Measurements from ENCODE around the gene FBXO36.

- no peak for TF ChIP-seq CTCF (IDR thresholded peaks at IDR 0.05; ENCODE audit: extremely low read depth in 1 of 2, insufficient read depth in 1 of 2, low read depth in 1 of 2, low read length in 2 of 2)
- no peak for TF ChIP-seq GATA2 (IDR thresholded peaks at IDR 0.05; ENCODE audit: insufficient read depth, insufficient read length, low read depth, low read length)
- no peak for TF ChIP-seq POLR2A (IDR thresholded peaks at IDR 0.05; ENCODE audit: low read depth, low read length)
- TF ChIP-seq, protein P1, sequence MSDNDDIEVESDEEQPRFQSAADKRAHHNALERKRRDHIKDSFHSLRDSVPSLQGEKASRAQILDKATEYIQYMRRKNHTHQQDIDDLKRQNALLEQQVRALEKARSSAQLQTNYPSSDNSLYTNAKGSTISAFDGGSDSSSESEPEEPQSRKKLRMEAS (IDR thresholded peaks at IDR 0.05; ENCODE audit: insufficient read depth, insufficient read length): no peak
- TF ChIP-seq JUN (IDR thresholded peaks at IDR 0.05; ENCODE audit: borderline replicate concordance, insufficient read depth, insufficient read length, low read depth): no peak
- no peak for TF ChIP-seq MYC (IDR thresholded peaks at IDR 0.05; ENCODE audit: low read depth, low read length)
- no peak for TF ChIP-seq EZH2 (IDR thresholded peaks at IDR 0.05; ENCODE audit: borderline replicate concordance, low read depth, low read length, severe bottlenecking)
These were observed 90.1 kb downstream of the FBXO36 start for GRCh38 chr2:230012267-230012884.
